ENCODE results near the gene C11orf86.

- no peak for TF ChIP-seq POLR2AphosphoS5 (IDR thresholded peaks at IDR 0.05; ENCODE audit: borderline replicate concordance, low read depth, low read length)
- no peak for TF ChIP-seq EZH2 (IDR thresholded peaks at IDR 0.05)
Measured at GRCh38 chr11:66992041-66992440, 16.9 kb downstream of the C11orf86 start.

Measured in SK-N-MC (cell line).